A172 (cell line): ENCODE measurements around the gene C10orf105. TPM values are rescaled to one million over a fixed set of nuclear protein-coding genes. Genes with fewer than 3 reads are reported as not detected.

Experiments used
- DNase-seq: peaks from one replicate; pipeline ENCODE4 v3.0.0-alpha.2; 2015; ENCODE audit warnings: low spot score
- total RNA-seq: library from RNA; depleted of rRNA; stranded (reverse); fragments of >200 nt; shearing (Covaris generic); gene quantifications from 2 replicates; pipeline ENCODE4 v1.2.3, GENCODE V29; 2014; rRNA removed

Gene C10orf105
- total RNA-seq, 1 experiment from 2014 or later, result not detected

GRCh38 chr10:71677261-71677660 lies 42.3 kb downstream of the C10orf105 start:
- no peak for DNase-seq

- DNase-seq, result no peak
These were observed 44.1 kb downstream of the C10orf105 start for GRCh38 chr10:71675295-71675970.

- no peak for DNase-seq
These were observed 47.3 kb downstream of the C10orf105 start for GRCh38 chr10:71671994-71672946.

- DNase-seq, result no peak
These were observed 52.2 kb downstream of the C10orf105 start for GRCh38 chr10:71667387-71667752.

- no peak for DNase-seq
These were observed 52.8 kb downstream of the C10orf105 start for GRCh38 chr10:71666639-71667386.

- no peak for DNase-seq
These were observed 54.1 kb downstream of the C10orf105 start for GRCh38 chr10:71665456-71665855.

- no peak for DNase-seq
These were observed 55.0 kb downstream of the C10orf105 start for GRCh38 chr10:71664585-71664984.

- DNase-seq, result no peak
These were observed 56.3 kb downstream of the C10orf105 start for GRCh38 chr10:71663311-71663710.

- DNase-seq, result no peak
These were observed 57.7 kb downstream of the C10orf105 start for GRCh38 chr10:71661779-71662336.

Other genes starting within 250 kb of the C10orf105 start
- 4.9 and 14.4 TPM in 2 replicates for gene VSIR, start 53.7 kb upstream of the C10orf105 start, total RNA-seq
- 495 and 497 TPM in 2 replicates for gene PSAP, start 131.5 kb upstream of the C10orf105 start, total RNA-seq
- gene CHST3, start 244.6 kb upstream of the C10orf105 start, total RNA-seq, result 57.0 and 59.0 TPM in 2 replicates